Astrocyte (in vitro differentiated cells and primary cell): ENCODE results near the gene DDOST. TPM values are rescaled to one million over a fixed set of nuclear protein-coding genes. Genes with fewer than 3 reads are reported as not detected.

Experiments
- DNase-seq: peaks from one replicate; pipeline ENCODE4 v3.0.0-alpha.2; 2010; ENCODE audit warnings: low read depth
- FAIRE-seq: peaks from 2 replicates; lab custom pipeline; 2011; peaks lifted over from hg19 to GRCh38; lab: Jason Lieb, UNC
- H2AFZ ChIP-seq: 2 replicates; pipeline ENCODE4 v1.6.0; 2012; ENCODE audit warnings: low read depth, low read length, inconsistent platforms
- H3K27ac ChIP-seq: 2 replicates; pipeline ENCODE4 v1.5.1; 2011; ENCODE audit warnings: low read depth, low read length, inconsistent platforms
- H3K27me3 ChIP-seq: 2 replicates; pipeline ENCODE4 v1.6.0; 2011; ENCODE audit warnings: low read length, inconsistent platforms; ENCODE audit not compliant: insufficient read depth
- H3K36me3 ChIP-seq: 2 replicates; pipeline ENCODE4 v1.5.1; 2011; ENCODE audit warnings: low read length, inconsistent platforms; ENCODE audit not compliant: insufficient read depth
- H3K4me1 ChIP-seq: 2 replicates; pipeline ENCODE4 v1.5.1; 2011; ENCODE audit warnings: low read length, inconsistent platforms; ENCODE audit not compliant: insufficient read depth
- H3K4me2 ChIP-seq: 2 replicates; pipeline ENCODE4 v1.6.0; 2012; ENCODE audit warnings: low read length, inconsistent platforms
- H3K4me3 ChIP-seq: 2 replicates; pipeline ENCODE4 v1.5.1; 2011; ENCODE audit warnings: low read depth, mild to moderate bottlenecking, low read length, inconsistent platforms; ENCODE audit not compliant: insufficient read depth
- H3K79me2 ChIP-seq: 2 replicates; pipeline ENCODE4 v1.6.0; 2012; ENCODE audit warnings: mild to moderate bottlenecking, low read length, inconsistent platforms; ENCODE audit not compliant: insufficient read depth
- H3K9ac ChIP-seq: 2 replicates; pipeline ENCODE4 v1.6.0; 2012; ENCODE audit warnings: mild to moderate bottlenecking, low read length, inconsistent platforms
- H3K9me3 ChIP-seq: 2 replicates; pipeline ENCODE4 v1.5.1; 2012; ENCODE audit warnings: low read depth, mild to moderate bottlenecking, low read length, inconsistent platforms; ENCODE audit not compliant: insufficient read depth
- H4K20me1 ChIP-seq: 2 replicates; pipeline ENCODE4 v1.6.0; 2012; ENCODE audit warnings: low read length, inconsistent platforms; ENCODE audit not compliant: insufficient read depth
- H3K27ac Mint-ChIP-seq: one replicate; pipeline ENCODE4 v1.8.0; 2021; ENCODE audit warnings: mild to moderate bottlenecking, mixed read lengths; ENCODE audit not compliant: unreplicated experiment
- H3K27me3 Mint-ChIP-seq: one replicate; pipeline ENCODE4 v1.8.0; 2021; ENCODE audit warnings: low read depth, mixed read lengths; ENCODE audit not compliant: unreplicated experiment
- H3K36me3 Mint-ChIP-seq: one replicate; pipeline ENCODE4 v1.8.0; 2021; ENCODE audit warnings: low read depth, mixed read lengths; ENCODE audit not compliant: unreplicated experiment
- H3K4me1 Mint-ChIP-seq: one replicate; pipeline ENCODE4 v1.8.0; 2021; ENCODE audit warnings: low read depth, mixed read lengths; ENCODE audit not compliant: unreplicated experiment
- H3K4me3 Mint-ChIP-seq: one replicate; pipeline ENCODE4 v1.8.0; 2021; ENCODE audit warnings: mild to moderate bottlenecking, moderate library complexity, mixed read lengths; ENCODE audit not compliant: unreplicated experiment
- H3K9me3 Mint-ChIP-seq: one replicate; pipeline ENCODE4 v1.8.0; 2021; ENCODE audit warnings: mild to moderate bottlenecking, mixed read lengths; ENCODE audit not compliant: unreplicated experiment
- CTCF ChIP-seq: IDR thresholded peaks from 2 replicates; pipeline ENCODE4 v1.5.1; 2011; ENCODE audit warnings: low read depth, mild to moderate bottlenecking, inconsistent platforms, low read length, moderate library complexity; ENCODE audit not compliant: insufficient read depth
- EZH2 ChIP-seq: IDR thresholded peaks from 2 replicates; pipeline ENCODE4 v1.6.1; 2012; ENCODE audit warnings: mild to moderate bottlenecking, low read length, inconsistent platforms; ENCODE audit not compliant: insufficient read depth
- total RNA-seq: library from RNA; stranded (reverse); gene quantifications from 2 replicates; pipeline ENCODE4 v1.2.1, GENCODE V29; 2021

Gene DDOST
- total RNA-seq, 1 donor from 2014 or later = 327 TPM

DNA sequence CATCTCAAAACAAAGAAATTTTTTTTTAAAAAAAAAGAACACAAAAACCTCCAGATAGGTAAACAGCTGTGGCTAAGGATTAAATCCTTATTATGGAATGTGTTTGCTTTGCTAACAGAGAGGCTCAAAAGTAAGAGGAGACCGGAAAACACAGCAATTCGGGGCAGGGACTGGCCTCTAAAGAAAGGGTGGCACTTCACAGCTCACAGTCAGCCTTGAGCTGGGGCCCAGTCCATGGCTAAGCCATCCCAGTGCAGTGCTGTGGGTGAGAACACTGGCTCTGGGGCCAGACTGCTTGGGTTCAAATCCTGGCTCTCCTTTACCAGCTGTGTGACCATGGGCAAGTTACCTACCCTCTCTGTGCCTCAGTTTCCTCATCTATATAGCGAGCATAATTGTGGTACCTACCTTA, 28.5 kb upstream of the DDOST start:
- Histone ChIP-seq H3K9me3 (no peaks in the 10 kb centered on the region), H3K4me1 (no peaks in the 10 kb centered on the region), H3K4me2 (no peak overlapping the region), H3K27ac (no peak overlapping the region), H3K27me3 (no peaks in the 10 kb centered on the region), H2AFZ (no peak overlapping the region), H4K20me1 (no peaks in the 10 kb centered on the region), H3K36me3 (no peaks in the 10 kb centered on the region), H3K9ac (no peak overlapping the region), H3K79me2 (no peaks in the 10 kb centered on the region), H3K4me3 (no peak overlapping the region)
- DNase-seq (no peak), FAIRE-seq (no peak)
- Mint-ChIP-seq H3K27ac (no peak overlapping the region), H3K9me3 (no peaks in the 10 kb centered on the region), H3K4me3 (no peak overlapping the region), H3K36me3 (no peaks in the 10 kb centered on the region), H3K27me3 (peaks cover 7% of the 10 kb centered on the region), H3K4me1 (no peaks in the 10 kb centered on the region)
- TF ChIP-seq CTCF (no peak), EZH2 (no peak)

- no peaks in the 10 kb centered on the region for H3K4me1 Mint-ChIP-seq
- FAIRE-seq = no peak
- H3K4me3 Mint-ChIP-seq = no peak overlapping the region
These were observed 25.9 kb upstream of the DDOST start for GRCh38 chr1:20686883-20687725.

More at GRCh38 chr1:20686883-20687725, 25.9 kb upstream of the DDOST start:
- Histone ChIP-seq H3K79me2 (no peaks in the 10 kb centered on the region), H3K4me2 (no peak overlapping the region), H2AFZ (no peak overlapping the region), H3K9me3 (no peaks in the 10 kb centered on the region), H3K9ac (no peak overlapping the region), H4K20me1 (no peaks in the 10 kb centered on the region), H3K4me3 (no peak overlapping the region), H3K27me3 (no peaks in the 10 kb centered on the region), H3K27ac (no peak overlapping the region), H3K36me3 (no peaks in the 10 kb centered on the region), H3K4me1 (no peaks in the 10 kb centered on the region)
- no peak for DNase-seq
- H3K36me3 Mint-ChIP-seq = peaks cover under 1% of the 10 kb centered on the region
- TF ChIP-seq CTCF (no peak), EZH2 (no peak)
- H3K9me3 Mint-ChIP-seq = peaks cover 2% of the 10 kb centered on the region
- H3K27me3 Mint-ChIP-seq = peaks cover 9% of the 10 kb centered on the region
- H3K27ac Mint-ChIP-seq = no peak overlapping the region
